ENCODE results near the gene HOMEZ. TPM values are rescaled to one million over a fixed set of nuclear protein-coding genes. Genes with fewer than 3 reads are reported as not detected.

The HOMEZ gene
- total RNA-seq, 2 experiments from 2014 or later: 7.1 to 17.2 TPM

DNA sequence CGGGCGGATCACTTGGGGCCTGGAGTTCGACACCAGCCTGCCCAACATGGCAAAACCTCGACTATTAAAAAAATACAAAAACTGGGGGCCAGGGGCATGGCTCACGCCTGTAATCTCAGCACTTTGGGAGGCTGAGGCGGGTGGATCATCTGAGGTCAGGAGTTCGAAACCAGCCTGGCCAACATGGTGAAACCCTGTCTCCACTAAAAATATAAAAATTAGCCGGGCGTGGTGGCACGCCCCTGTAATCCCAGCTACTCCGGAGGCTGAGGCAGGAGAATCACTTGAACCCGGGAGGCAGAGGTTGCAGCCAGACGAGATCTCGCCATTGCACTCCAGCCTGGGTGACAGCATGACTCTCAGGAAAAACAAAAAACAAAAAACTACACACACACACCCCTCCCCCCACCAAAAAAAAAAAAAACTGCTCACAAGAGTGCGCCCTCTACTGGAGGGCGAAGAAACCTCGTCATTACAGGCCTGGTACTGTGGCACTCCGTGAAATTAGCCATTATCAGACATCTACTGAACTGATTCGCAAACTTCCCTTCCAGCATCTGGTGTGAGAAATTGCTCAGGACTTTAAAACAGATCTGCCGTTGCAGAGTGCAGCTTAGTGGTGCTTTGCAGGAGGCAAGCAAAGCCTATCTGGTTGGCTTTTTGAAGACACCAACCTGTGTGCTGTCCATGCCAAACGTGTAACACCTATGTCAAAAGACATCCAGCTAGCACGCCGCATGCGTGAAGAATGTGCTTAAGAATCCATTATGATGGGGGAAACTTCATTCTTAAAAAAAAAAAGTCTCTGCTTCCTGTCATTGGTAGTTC, 9.0 kb upstream of the HOMEZ start:
- no peaks in the 10 kb centered on the region; the same call in 1 of the 2 replicates for H3K79me2 ChIP-seq (ENCODE audit: insufficient read depth, low read depth, low read length)
- intact Hi-C loops (cut with micrococcal nuclease; ENCODE audit: unreplicated experiment): loop anchor here (2.0 kb wide), 1 partner anchor 30 kb away; no protein-coding TSS in a partner anchor
- no TSS peak for BruUV-seq (replicated peaks)
- H3K36me3 ChIP-seq (ENCODE audit: insufficient read depth, low read length): peaks cover 34% of the 10 kb centered on the region
- no peaks in the 10 kb centered on the region for H3K9me3 ChIP-seq (ENCODE audit: low read length)
- peak overlapping the region; percentile 46 for H3K4me2 ChIP-seq (ENCODE audit: low read length)
- H3K27ac ChIP-seq (ENCODE audit: low read depth, low read length, poor library complexity, severe bottlenecking): no peak overlapping the region
- CTCF ChIA-PET (ENCODE audit: unreplicated experiment): no interaction called here
- no peaks in the 10 kb centered on the region for H3K9me2 ChIP-seq (ENCODE audit: insufficient read depth, low read length)
- peak overlapping the region; percentile 28; the same call in 1 of the 2 replicates for H2AFZ ChIP-seq (ENCODE audit: low read length)
- no peaks in the 10 kb centered on the region for H4K20me1 ChIP-seq (ENCODE audit: insufficient read depth, low read length)
- H3K4me3 ChIP-seq (ENCODE audit: low read depth, low read length, poor library complexity, severe bottlenecking): no peak overlapping the region
- peaks cover 19% of the 10 kb centered on the region for H3K4me1 ChIP-seq (ENCODE audit: insufficient read depth, low read length, poor library complexity, severe bottlenecking)
- DNase-seq (ENCODE audit: low spot score): peak; percentile 84
- no peak for TF ChIP-seq EZH2phosphoT487 (IDR thresholded peaks at IDR 0.05; ENCODE audit: borderline replicate concordance, low read depth, low read length)
- TF ChIP-seq, protein P1, sequence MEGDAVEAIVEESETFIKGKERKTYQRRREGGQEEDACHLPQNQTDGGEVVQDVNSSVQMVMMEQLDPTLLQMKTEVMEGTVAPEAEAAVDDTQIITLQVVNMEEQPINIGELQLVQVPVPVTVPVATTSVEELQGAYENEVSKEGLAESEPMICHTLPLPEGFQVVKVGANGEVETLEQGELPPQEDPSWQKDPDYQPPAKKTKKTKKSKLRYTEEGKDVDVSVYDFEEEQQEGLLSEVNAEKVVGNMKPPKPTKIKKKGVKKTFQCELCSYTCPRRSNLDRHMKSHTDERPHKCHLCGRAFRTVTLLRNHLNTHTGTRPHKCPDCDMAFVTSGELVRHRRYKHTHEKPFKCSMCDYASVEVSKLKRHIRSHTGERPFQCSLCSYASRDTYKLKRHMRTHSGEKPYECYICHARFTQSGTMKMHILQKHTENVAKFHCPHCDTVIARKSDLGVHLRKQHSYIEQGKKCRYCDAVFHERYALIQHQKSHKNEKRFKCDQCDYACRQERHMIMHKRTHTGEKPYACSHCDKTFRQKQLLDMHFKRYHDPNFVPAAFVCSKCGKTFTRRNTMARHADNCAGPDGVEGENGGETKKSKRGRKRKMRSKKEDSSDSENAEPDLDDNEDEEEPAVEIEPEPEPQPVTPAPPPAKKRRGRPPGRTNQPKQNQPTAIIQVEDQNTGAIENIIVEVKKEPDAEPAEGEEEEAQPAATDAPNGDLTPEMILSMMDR (conservative IDR thresholded peaks at IDR 0.05; ENCODE audit: low read length): peak; percentile 92
- POLR2A ChIA-PET: interaction anchor here (1.1 to 1.6 kb wide), 4 partner anchors 12 to 175 kb away, joined by 3 to 5 read pairs (median 4); partner anchors contain the start of gene PABPN1

DNA sequence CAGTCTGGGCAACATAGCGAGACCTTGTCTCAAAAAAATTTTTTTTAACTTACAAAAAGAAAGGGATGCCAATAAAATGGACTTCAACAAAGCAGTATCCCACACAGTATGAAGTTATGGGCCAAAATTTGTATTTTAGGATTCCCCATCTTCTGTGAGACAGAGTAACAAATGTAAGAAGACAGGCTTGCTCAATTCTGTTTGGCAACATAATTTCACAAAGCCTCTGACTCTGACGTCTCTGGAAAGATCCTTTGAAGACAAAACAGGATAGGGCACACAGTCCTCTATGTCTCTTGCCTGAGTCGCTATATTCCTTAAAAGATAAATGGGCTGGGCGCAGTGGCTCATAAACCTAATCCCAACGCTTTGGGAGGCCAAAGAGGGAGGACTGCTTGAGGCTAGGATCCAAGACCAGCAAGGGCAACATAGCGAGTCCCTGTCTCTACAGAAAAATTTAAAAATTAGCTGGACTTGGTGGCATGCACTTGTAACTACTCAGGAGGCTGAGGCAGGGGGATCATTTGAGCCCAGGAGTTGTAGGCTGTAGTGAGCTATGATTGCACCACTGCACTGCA, 1.1 kb upstream of the HOMEZ start:
- POLR2A ChIA-PET: interaction anchor here (0.8 to 2.9 kb wide), 6 partner anchors 10 to 215 kb away, joined by 3 to 13 read pairs (median 5); partner anchors contain the start of genes BCL2L2 and PPP1R3E
- intact Hi-C loops (cut with micrococcal nuclease; ENCODE audit: unreplicated experiment): loop anchor here (1.0 to 5.0 kb wide), 2 partner anchors 14 to 165 kb away; no protein-coding TSS in a partner anchor
- TF ChIP-seq, protein P1 (conservative IDR thresholded peaks at IDR 0.05; ENCODE audit: low read length): no peak
- TF ChIP-seq EZH2phosphoT487 (IDR thresholded peaks at IDR 0.05; ENCODE audit: borderline replicate concordance, low read depth, low read length): no peak
- Histone ChIP-seq H3K79me2 (ENCODE audit: insufficient read depth, low read depth, low read length) (peaks cover 14% of the 10 kb centered on the region; the same call in 1 of the 2 replicates), H3K4me2 (ENCODE audit: low read length) (peak overlapping the region; percentile 89), H3K9me2 (ENCODE audit: insufficient read depth, low read length) (no peaks in the 10 kb centered on the region), H3K36me3 (ENCODE audit: insufficient read depth, low read length) (no peaks in the 10 kb centered on the region), H4K20me1 (ENCODE audit: insufficient read depth, low read length) (no peaks in the 10 kb centered on the region), H3K4me3 (ENCODE audit: low read depth, low read length, poor library complexity, severe bottlenecking) (peak overlapping the region; percentile 91), H3K27ac (ENCODE audit: low read depth, low read length, poor library complexity, severe bottlenecking) (peak overlapping the region; percentile 28), H3K4me1 (ENCODE audit: insufficient read depth, low read length, poor library complexity, severe bottlenecking) (peaks cover 13% of the 10 kb centered on the region), H3K9me3 (ENCODE audit: low read length) (no peaks in the 10 kb centered on the region), H2AFZ (ENCODE audit: low read length) (peak overlapping the region; percentile 91; the same call in 1 of the 2 replicates)
- CTCF ChIA-PET (ENCODE audit: unreplicated experiment): interaction anchor here (0.7 to 1.0 kb wide), 3 partner anchors 14 to 496 kb away, joined by 3 to 4 read pairs (median 3); partner anchors contain the start of gene PPP1R3E
- TSS peak; percentile 83 for BruUV-seq (replicated peaks)
- no peak for DNase-seq (ENCODE audit: low spot score)

Data from OCI-LY7 (cell line).